OCI-LY7 (cell line): ENCODE data around the gene CGAS.

Experiments
- CTCF ChIP-seq: fragments of 200-600 bp; sonication (generic); conservative IDR thresholded peaks from 2 replicates; pipeline ENCODE4 v1.5.1; 2014; ENCODE audit warnings: mild to moderate bottlenecking, antibody characterized with exemption, low read length, moderate library complexity, mixed read lengths
- EZH2phosphoT487 ChIP-seq: fragments of 200-600 bp; sonication (generic); IDR thresholded peaks from 2 replicates; pipeline ENCODE4 v1.6.1; 2018; ENCODE audit warnings: low read depth, borderline replicate concordance, mild to moderate bottlenecking, mixed run types, antibody characterized with exemption, low read length, moderate library complexity, mixed read lengths

- TF ChIP-seq CTCF (no peak), EZH2phosphoT487 (no peak)
These were observed 76.9 kb downstream of the CGAS start for GRCh38 chr6:73375216-73375615.
